HUDEP-2 (cell line): ENCODE results near the gene AUTS2.
"Not testable (repeated sequence)": the region's sequence is repeated elsewhere in the genome, so short reads cannot be mapped to it uniquely, and the experiment has no call there.

ENCODE experiments used
- DNase-seq, 76 experiments: peaks; one replicate each; lab custom pipeline; 2025; ENCODE audit not compliant: unreplicated experiment in 76 of 76; lab: John Stamatoyannopoulos, UW

Gene AUTS2

GRCh38 chr7:70789481-70790214 is 1191.4 kb downstream of the AUTS2 start:
- DNase-seq = no peak

- DNase-seq = no peak
Measured at GRCh38 chr7:70790215-70791073, 1192.2 kb downstream of the AUTS2 start.

DNA sequence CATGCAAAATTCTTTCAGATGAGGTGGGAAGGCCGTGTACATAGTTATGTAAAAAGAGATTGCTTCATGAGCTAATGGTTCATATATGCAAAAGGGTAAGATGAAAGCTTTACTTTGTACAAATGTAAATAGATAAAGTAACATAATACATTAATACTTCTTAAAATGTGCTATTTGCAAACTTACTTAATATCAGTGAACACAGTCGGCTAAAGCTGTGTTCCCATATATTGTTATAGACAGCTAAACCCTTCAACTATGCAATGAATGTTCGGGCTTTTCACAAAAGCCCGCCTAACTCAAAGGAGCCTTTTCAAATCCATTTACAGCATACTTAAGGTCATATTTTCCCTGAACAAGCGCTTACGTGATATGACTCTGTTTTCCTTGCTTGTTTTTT is 1193.1 kb downstream of the AUTS2 start:
- DNase-seq = no peak

DNA sequence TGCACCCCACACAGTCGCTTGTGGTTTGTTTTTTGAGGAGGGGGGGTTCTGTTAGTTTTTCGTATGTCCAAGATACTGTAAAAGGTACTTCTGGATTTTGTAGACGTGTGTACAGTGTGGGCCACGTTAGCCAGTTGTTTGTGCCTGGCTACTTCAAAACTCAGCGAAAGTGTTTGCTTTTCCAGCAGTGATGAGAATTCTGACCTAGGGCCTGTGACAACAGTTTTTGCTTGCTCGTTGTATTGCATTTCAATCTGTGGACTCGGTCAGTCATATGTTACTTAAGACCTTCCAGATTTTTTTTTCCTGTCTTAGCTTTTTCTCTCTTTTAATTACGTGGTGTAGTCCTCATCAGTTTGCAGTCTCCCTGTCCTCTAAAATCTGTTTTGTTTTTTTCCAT is 1194.8 kb downstream of the AUTS2 start:
- no peak for DNase-seq

DNA sequence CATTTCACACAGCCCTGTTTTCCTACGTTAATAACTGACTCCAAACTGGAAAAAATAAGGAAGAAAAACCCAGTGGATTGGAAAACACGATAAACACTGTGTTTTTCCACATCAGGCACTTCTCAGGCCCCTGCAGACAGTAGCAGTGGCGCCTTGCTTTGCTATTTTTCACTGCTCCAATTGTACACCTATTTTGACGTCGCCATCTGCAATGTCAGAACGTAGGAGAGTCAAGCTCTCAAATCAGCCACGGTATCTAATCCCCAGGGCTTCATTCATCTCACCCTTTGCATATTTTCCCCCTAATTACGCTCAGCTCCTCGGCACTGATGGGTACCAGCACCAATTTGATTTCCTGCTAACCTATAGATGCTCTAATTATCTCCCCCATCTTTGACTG is 1195.5 kb downstream of the AUTS2 start:
- no peak for DNase-seq

DNA sequence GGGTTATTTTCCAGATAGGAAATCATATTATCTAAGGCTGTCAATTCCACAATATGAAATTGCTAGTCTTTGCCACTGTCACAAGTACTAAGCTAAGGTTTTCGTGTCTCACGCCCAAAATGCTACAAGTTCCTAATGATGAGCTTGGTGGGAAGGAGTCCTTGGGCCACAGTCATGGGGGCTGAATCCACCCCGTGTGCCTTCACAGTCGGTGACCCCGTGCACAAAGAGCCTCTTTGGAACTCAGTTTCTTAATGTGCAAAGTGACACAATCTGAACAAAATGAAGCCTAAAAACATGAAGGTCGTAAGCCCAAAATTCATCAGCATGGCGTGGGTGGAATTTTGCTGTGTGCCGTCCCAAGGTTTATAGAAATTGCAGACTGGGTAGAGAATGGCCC is 1196.7 kb downstream of the AUTS2 start:
- DNase-seq = no peak

- DNase-seq = no peak
Measured at GRCh38 chr7:70795948-70796347, 1197.7 kb downstream of the AUTS2 start.

GRCh38 chr7:70797109-70797514 is 1198.8 kb downstream of the AUTS2 start:
- no peak for DNase-seq

DNA sequence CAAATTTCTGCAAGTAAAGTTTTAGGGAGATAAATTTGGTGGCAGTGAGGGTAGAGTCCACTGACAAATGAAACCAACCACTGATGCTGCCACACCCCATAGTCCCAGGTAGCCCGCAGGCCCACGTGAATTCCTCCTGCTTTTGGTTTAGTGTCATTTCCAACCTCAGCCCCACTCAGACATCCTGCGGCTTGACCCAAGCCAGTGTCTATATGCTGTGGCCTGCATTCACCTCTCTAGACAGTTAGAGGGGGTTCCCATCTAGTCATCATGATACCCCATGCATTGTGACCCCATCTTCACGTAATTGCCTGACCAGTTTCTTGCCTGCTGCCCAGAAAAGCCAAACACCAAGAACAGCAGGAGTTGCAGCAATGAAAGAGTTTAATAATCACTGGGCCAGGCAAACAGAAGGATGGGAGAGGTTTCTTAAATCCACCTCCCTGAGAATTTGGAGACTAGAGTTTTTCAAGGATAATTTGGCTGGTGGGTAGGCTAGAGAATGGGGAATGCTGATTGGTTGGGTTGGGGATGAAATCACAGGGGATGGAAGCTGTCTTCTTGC is 1201.6 kb downstream of the AUTS2 start:
- no peak for DNase-seq

DNA sequence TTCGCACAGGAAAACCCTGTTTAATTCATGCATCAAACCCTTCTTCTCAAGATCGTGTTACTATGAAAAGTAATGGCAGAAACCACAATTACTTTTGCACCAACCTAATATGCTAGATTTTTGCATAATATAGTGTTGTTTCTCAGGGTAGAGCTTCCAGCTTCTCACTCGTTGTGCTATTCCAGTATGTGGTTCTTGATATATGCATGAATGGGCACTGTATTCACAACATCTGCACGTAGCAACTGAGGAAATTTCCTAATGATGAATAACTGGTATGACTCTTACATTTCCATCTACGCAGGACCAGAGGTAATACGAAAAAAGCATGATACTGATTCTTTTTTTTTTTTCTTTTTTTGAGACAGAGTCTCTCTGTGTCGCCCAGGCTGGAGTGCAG is 1207.1 kb downstream of the AUTS2 start:
- DNase-seq = no peak

DNA sequence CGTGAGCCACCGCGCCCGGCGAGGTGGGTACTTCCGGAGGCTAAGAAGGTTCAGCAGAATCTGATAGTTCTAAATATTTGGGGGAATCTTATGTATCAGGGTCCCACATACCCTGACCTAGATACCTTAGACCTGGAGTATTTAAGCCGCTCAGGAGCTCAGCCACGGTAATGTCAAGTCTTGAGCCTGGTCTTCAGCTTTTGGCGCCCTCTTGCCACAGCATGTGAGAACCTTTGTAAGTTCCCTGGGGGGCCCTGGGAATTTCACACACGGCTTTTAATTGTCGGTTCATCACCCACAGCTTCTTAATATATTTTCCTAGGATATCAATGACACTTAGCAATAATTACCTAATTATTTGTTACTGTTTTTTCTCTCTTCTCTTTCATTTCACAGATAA is 1209.4 kb downstream of the AUTS2 start:
- no peak for DNase-seq

- DNase-seq = no peak
Measured at GRCh38 chr7:70808876-70809275, 1210.6 kb downstream of the AUTS2 start.

- DNase-seq = no peak
Measured at GRCh38 chr7:70810558-70811139, 1212.4 kb downstream of the AUTS2 start.

GRCh38 chr7:70812511-70812910 is 1214.2 kb downstream of the AUTS2 start:
- no peak for DNase-seq

- DNase-seq = not testable (repeated sequence)
Measured at GRCh38 chr7:70822490-70822889, 1224.2 kb downstream of the AUTS2 start.

DNA sequence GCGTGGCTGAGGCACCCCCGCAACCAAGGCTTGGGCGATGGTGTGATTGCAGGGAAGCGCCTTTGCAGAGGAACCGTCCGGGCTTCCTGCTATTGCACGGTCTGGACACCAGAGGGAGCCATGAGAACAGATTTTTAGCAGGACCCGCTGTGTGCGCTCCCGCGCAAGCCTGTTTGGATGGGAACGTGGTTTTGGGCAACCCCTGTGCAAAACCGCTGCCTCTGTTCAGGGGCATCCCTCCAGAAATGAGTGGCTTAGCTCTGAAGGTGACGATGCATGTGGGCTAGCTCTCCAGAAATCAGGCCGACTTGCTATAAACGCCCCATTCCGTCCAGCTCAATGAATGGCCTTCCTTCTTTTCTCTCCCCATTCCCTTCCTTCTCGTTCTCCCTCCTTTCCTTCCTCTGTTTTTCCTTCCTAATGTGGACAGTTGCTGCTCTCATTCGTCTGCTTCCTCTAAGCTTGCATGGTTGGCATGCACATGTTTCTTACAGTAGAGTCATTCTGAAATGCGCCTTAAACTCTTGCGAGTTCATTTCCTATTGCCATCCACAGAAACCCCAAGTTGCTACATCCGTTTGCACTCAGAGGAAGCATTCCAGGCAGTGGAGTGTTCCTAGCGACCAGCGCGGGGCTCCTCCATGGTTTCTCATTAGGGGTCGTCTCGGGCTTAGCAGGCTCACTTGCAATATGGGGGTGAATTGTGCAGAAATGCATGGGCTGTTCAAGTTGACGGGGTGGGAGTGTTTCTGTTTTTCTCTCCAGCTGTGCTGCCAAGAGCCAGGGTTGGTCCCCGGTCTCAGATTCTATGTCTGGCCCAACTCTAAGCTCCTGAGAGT is 1231.2 kb downstream of the AUTS2 start:
- peak in 49 of 76 experiments; percentile 0 to 65 (median 17) for DNase-seq

DNA sequence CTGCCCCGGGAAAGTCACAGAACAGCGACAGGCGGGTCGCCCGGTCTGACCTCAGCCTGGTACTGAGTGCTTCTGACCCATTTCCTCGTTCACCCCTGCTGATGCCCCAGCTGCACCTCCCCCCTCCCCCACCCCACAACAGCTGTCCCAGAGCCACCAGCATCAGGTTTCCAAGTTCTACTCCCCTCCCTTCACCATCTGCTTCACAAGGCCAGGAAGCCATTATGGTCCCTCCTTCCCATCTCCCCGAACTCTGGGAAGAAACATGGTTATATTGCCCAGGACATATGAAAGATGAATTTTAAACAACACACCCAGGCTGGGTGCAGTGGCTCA is 1231.8 kb downstream of the AUTS2 start:
- DNase-seq = no peak

DNA sequence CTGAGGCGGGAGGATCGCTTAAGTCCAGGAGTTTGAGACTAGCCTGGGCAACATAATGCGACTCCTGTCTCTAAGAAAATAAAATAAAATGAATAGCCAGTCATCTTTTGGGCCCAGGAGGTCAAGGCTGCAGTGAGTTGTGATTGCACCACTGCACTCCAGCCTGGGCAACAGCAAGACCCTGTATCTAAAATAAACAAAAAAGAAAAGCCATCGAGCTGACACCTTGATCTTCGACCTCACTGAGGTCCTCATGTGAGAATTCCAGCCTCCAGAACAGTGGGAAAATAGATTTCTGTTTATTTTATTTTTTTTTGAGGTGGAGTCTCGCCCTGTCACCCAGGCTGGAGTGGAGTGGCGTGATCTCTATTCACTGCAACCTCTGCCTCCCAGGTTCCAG is 1232.2 kb downstream of the AUTS2 start:
- no peak for DNase-seq

- no peak for DNase-seq
Measured at GRCh38 chr7:70833726-70834125, 1235.5 kb downstream of the AUTS2 start.

- DNase-seq = no peak
Measured at GRCh38 chr7:70834424-70834823, 1236.1 kb downstream of the AUTS2 start.

DNA sequence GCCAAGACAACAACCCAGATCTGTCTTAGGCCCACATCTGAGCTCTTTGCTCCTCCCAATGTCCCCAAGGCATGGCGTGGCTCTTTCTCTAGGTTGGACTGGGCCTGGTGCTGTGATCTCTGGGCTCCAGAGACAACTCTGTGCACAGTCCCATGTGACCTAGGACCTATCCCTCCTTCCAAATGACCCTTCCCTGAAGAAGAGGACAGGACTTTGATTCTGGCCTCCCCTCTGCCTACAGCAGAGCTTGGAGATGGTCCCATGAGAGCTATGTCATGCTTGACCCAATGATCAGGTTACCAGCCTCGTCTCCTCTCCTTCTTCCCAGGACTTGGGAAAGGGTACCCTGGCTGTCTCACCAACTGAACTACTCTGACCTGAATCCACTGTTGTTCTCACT is 1237.4 kb downstream of the AUTS2 start:
- DNase-seq = no peak
